ENCODE data around the gene SPEN.

SPEN gene

DNA sequence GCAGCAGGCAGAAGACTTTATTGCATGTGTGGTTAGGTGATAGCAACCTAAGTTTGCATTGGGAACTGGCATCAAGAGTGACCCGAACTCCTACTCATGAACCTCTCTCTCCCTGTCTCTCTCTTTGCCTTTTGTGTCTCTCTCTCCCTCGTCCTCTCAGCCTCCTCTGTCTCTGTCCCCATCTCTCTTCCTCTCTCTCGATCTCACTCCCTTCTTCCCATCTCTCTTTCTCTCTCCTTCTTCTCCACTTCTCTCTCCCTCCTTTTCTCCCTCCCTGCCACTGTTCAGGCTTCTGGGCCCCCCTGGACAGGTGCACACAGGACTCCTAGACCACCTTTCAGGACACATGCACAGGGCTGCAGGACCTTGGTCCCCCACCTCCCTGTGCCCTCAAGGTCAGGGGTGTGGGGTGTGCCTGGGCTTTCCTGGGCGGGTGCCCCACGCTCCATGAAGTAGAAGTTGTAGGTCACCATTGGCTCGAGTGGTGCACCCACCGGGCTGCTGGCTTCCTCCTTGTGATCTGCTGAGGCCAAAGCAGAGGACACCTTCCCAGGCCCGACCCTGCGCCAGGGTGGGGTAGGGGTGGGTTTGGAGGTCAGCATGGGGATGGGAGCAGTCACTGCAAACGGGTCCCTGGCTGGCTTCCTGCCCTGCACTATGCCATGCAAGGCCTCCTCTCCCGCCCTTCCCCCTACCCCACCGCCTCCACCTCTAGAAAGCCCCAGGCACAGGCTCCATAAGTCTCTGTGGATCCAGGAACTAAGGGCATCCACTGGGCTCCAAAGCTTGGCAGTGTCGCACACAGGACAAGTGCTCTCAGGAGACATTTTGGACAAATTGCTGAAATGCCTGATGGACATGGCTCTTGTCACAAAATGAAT, 141.6 kb downstream of the SPEN start:
- no peak overlapping the region for H3K4me3 ChIP-seq (ENCODE audit: low read length)
- TF ChIP-seq, protein P1, sequence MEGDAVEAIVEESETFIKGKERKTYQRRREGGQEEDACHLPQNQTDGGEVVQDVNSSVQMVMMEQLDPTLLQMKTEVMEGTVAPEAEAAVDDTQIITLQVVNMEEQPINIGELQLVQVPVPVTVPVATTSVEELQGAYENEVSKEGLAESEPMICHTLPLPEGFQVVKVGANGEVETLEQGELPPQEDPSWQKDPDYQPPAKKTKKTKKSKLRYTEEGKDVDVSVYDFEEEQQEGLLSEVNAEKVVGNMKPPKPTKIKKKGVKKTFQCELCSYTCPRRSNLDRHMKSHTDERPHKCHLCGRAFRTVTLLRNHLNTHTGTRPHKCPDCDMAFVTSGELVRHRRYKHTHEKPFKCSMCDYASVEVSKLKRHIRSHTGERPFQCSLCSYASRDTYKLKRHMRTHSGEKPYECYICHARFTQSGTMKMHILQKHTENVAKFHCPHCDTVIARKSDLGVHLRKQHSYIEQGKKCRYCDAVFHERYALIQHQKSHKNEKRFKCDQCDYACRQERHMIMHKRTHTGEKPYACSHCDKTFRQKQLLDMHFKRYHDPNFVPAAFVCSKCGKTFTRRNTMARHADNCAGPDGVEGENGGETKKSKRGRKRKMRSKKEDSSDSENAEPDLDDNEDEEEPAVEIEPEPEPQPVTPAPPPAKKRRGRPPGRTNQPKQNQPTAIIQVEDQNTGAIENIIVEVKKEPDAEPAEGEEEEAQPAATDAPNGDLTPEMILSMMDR (conservative IDR thresholded peaks at IDR 0.05; ENCODE audit: low read length), result no peak
- no peak for DNase-seq (ENCODE audit: low read depth)

DNA sequence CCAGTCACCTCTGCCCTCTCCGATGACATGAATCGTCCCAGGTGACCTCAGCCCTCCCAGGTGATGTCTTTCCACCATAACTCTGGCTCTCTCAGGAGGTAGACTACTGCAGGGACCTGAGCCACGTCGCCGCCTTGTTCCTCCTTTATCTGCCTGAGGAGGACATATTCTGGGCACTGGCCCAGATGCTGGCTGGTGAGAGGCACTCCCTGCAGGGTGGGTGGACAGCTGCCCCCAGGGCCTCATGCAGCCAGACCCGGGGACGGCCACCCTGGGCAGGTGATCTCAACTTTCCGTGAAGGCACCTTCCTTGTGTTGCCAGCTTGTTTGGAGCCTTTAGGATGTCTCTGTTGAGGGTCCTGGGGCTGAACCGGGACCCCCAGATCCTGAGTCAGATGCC, 142.3 kb downstream of the SPEN start:
- no peak for DNase-seq (ENCODE audit: low read depth)
- TF ChIP-seq, protein P1 (conservative IDR thresholded peaks at IDR 0.05; ENCODE audit: low read length), result no peak
- H3K4me3 ChIP-seq (ENCODE audit: low read length), result no peak overlapping the region
